IPS-NIHi7 (cell line): ENCODE data around the gene VASH2.
"Not testable (repeated sequence)": the region's sequence is repeated elsewhere in the genome, so short reads cannot be mapped to it uniquely, and the experiment has no call there.

Experiments
- DNase-seq: peaks from one replicate; pipeline ENCODE4 v3.0.0; 2012; ENCODE audit warnings: mixed read lengths; ENCODE audit errors: extremely low spot score

Gene VASH2

GRCh38 chr1:212950243-212951125, at the start of gene VASH2:
Gene VASH2 (plus strand): TSS chr1:212950541. CDS start chr1:212951543, 1,002 bp downstream.
- DNase-seq = peak; percentile 99

- no peak for DNase-seq
Measured at GRCh38 chr1:212901290-212901689, 49.1 kb upstream of the VASH2 start.

GRCh38 chr1:212902054-212902453, 48.3 kb upstream of the VASH2 start:
- no peak for DNase-seq

- DNase-seq = no peak
Measured at GRCh38 chr1:212903664-212904063, 46.7 kb upstream of the VASH2 start.

GRCh38 chr1:212908071-212908470, 42.3 kb upstream of the VASH2 start:
- not testable (repeated sequence) for DNase-seq

GRCh38 chr1:212908971-212909370, 41.4 kb upstream of the VASH2 start:
- DNase-seq = no peak

- DNase-seq = no peak
Measured at GRCh38 chr1:212909652-212910063, 40.7 kb upstream of the VASH2 start.

GRCh38 chr1:212910213-212910612, 40.1 kb upstream of the VASH2 start:
- not testable (repeated sequence) for DNase-seq

GRCh38 chr1:212913638-212914037, 36.7 kb upstream of the VASH2 start:
- not testable (repeated sequence) for DNase-seq

GRCh38 chr1:212914110-212914509, 36.2 kb upstream of the VASH2 start:
- DNase-seq = not testable (repeated sequence)

- DNase-seq = peak; percentile 26
Measured at GRCh38 chr1:212914789-212915188, 35.6 kb upstream of the VASH2 start.

- peak; percentile 65 for DNase-seq
Measured at GRCh38 chr1:212915245-212916091, 34.9 kb upstream of the VASH2 start.

GRCh38 chr1:212916481-212917133, 33.7 kb upstream of the VASH2 start:
- peak; percentile 75 for DNase-seq

- no peak for DNase-seq
Measured at GRCh38 chr1:212917134-212917485, 33.2 kb upstream of the VASH2 start.

GRCh38 chr1:212917858-212918257, 32.5 kb upstream of the VASH2 start:
- no peak for DNase-seq

- no peak for DNase-seq
Measured at GRCh38 chr1:212918824-212919223, 31.5 kb upstream of the VASH2 start.

GRCh38 chr1:212920246-212920645, 30.1 kb upstream of the VASH2 start:
- no peak for DNase-seq

- DNase-seq = peak; percentile 53
Measured at GRCh38 chr1:212920896-212921295, 29.4 kb upstream of the VASH2 start.

- no peak for DNase-seq
Measured at GRCh38 chr1:212922016-212922415, 28.3 kb upstream of the VASH2 start.

GRCh38 chr1:212926372-212926771, 24.0 kb upstream of the VASH2 start:
- DNase-seq = no peak

GRCh38 chr1:212928323-212929291, 21.7 kb upstream of the VASH2 start:
- peak; percentile 65 for DNase-seq
